Non-pigmented ciliary epithelial cell (primary cell): ENCODE measurements around the gene ACY1.

Experiments used
- DNase-seq: peaks from one replicate; pipeline ENCODE4 v3.0.0-alpha.2; 2010; ENCODE audit warnings: low read depth

Gene ACY1

GRCh38 chr3:51963951-51964451 lies 19.3 kb upstream of the ACY1 start:
- no peak for DNase-seq

- DNase-seq = no peak
These were observed 18.8 kb upstream of the ACY1 start for GRCh38 chr3:51964521-51964920.

GRCh38 chr3:51966016-51966415 lies 17.3 kb upstream of the ACY1 start:
- no peak for DNase-seq

DNA sequence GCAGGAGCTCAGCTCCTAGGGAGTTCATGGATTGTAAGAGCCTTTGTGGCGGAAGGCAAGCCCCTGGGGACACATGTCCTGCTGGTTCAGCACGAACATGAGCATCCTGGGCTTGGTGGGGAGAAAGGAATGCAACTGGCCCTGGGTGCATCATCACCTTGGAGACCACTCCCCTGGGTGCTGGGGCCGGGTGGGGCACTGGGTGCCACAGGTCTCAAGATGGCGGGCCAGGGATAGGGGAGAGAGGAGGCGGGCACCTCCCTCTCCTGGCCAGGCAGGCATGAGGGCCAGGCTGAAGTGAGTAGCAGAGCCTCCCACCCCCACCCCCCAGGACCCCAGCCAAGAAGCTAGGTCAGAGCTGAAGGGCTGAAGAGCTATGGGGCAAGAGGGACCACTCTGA lies 16.8 kb upstream of the ACY1 start:
- DNase-seq = no peak

DNA sequence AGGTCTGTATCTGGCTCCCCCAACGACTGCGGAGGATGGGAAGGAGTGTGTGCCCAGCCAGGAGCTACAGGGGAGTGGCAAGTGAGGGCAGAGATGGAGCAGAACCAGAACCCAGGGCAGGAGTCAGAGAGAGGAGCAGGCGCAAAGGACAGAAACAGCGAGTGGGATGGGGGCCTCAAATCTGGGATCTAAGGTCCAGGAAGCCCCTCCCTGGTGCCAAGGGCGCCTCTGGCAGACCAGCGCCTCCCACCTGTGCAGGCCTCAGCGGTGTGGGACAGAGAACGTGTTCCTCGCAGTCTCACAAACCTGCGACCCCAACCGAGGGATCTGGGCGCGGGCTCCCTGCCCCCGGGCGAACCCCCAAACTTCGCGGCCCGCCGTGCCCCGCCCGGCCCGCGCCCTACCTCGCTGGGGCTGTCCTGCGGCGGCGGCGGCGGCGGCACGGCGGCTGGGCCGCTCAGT lies 16.4 kb upstream of the ACY1 start:
- DNase-seq = no peak

GRCh38 chr3:51967384-51968169 lies 15.8 kb upstream of the ACY1 start, which contains the start of gene PCBP4:
PCBP4 (minus strand) TSS chr3:51967454; CDS start chr3:51961240, 6,214 bp downstream.
- no peak for DNase-seq

DNA sequence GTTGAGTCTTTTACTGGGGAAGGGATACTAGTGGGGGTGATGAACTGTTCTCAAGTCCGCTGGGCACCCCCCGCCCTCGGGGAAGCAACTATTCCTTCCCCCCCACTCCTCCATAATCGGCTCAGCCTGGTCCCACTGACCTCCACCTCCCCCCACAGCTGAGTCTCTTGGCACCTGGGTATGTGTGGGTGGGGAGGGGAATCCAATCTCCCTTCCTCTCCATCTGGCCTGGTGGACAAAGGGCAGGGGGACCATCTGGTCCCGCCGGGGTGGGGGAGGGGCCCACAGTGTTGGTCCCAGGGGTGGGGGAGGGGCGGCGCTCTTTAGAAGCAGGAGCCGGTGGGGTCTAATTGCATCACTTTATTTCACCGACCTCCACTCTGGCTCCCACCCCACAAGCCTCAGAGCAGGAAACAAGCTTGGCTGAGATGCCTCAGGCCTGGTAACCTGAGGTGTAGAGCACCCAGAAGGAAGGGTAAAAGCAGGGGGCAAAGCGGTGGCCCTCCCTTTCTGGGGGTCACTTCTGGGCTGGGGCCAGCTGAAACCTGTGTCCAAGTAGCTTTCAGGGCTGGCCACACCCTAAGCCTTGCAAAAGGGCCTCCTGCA lies 15.1 kb upstream of the ACY1 start:
- DNase-seq = no peak

GRCh38 chr3:51968883-51969678 lies 14.3 kb upstream of the ACY1 start:
- DNase-seq = no peak

GRCh38 chr3:51969841-51970240 lies 13.5 kb upstream of the ACY1 start:
- no peak for DNase-seq

DNA sequence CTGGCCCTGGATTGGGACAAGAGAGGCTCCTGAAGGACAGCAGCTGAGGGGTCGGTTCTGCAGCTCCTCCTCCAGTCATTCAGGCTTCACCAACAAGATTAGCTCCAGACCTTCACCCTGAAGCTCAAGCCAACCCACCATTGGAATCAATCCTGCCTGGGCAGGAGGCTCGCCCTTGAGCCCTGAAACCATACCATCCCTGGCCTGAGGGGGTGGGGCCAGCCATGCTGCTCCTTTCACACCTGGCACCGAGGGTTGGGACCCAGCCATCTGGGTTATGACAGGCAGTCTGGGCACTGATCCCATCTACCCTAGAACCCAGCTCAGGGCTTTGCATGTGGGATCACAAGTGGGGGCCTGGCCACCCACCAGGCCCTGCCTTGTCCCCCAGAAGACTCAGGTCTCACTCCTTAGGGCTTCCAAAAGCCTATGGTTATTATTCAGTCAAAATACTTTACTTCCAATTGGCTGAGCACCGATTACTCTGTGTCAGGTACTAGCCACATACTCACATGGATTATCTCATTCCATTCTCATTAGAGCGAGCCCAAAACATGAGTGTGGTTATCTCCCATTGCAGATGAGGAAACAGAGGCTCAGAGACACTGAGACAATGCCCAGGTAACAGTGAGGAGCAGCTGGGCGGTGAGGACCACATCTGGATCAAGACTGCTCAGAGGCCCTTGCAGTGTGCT lies 12.6 kb upstream of the ACY1 start:
- no peak for DNase-seq

GRCh38 chr3:51971350-51971749 lies 12.0 kb upstream of the ACY1 start:
- no peak for DNase-seq

GRCh38 chr3:51974277-51974962 lies 8.9 kb upstream of the ACY1 start:
- no peak for DNase-seq

DNA sequence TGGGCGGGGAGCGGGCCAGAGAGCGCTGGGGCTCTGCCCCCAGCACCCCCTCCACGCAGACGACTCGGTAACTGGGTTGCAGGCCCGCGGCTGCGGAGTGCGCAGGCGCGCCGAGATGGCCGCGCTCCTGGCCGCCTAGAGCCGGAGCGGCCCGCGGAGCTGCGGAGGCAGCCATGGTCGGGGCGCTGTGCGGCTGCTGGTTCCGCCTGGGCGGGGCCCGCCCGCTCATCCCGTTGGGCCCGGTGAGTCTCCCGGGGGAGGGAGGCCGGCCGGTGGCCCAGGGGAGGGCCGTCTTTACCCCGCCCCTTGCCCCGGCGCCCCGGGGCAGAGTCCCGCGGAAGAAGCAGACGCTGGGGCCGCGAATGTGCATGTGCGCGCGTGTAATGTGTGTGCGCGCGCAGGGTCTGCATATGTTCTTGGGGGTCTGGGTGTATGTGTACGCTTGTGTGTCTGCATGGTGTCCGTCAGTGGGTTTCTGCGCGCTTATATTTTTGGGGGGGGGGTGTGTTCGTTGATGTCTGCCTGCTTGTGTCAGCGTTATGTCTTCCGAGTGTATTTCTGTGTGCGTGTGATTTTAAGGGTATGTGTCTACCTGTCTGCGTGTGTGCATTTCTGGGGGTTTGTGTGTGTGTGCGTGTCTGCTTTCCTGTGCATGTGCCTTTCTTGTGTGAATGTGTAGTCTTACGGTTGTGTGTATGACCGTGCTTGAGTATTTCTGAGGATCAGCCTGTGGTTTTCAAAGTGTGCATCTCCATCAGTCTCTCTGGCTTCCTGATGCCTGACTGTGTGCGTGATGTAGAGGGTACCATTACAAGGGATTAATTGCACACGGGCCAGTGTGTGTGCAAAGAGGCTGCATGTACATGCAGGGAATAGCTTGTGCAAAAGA lies 8.1 kb upstream of the ACY1 start, which contains the start of gene ABHD14A:
ABHD14A (plus strand) TSS at position 102 of the 889 bp plus-strand sequence; CDS start at position 174, 72 bp downstream.
- no peak for DNase-seq

DNA sequence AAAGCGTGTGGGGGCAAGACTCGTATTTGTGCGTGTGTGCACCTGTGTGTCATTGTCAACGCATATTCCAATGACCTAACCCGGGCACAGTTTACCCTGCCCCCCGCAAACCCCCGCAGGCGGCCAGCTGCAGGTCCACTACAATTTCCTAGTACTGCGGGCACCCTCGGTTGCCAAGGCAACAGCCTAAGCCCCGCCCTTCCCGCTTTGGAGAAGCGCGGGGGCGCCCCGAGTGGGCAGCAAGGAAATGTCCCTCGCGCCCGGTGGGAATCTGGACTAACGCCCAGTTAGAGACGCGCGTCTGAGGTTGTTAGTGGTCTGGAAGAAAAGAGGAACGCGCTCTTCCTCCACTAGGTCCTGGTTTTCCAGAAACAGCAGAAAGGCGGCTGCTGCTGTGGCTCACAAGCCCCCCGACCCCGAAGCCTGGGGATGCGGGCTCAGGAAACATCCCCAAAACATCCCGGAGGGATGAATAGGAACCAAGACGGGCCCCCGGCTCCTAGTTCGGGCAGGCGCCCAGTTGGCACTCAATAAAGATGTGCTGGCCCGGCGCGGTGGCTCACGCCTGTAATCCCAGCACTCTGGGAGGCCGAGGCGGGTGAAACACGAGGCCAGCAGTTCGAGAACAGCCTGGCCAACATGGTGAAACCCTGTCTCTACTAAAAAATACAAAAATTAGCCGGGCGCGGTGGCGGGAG lies 7.3 kb upstream of the ACY1 start:
- DNase-seq = no peak

DNA sequence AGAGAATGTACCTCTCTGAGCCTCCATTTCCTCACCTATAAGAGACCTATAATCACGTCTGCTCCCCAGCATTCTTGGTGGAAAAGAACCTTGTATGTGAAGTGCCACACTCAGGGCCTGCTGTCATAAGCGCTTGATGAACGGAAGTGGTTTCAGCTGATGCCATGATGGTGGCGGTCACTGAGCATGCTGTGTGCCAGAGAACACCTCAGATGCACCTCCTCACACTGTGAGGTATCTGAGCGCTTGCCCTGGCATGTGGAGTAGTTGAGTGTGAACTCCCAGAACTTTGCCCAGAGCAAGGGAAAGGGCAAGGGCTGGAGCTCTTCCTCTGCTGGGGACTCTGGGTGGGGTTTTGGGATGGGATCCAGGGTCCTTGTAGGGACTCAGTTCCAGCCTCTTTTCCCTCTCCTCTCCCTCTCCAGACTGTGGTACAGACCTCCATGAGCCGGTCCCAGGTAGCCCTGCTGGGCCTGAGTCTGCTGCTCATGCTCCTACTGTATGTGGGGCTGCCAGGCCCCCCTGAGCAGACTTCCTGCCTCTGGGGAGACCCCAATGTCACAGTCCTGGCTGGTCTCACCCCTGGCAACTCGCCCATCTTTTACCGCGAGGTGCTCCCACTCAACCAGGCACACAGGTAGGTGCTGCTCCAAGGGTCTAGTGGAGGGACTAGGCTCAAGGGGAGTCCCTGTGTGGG lies 5.7 kb upstream of the ACY1 start:
- no peak for DNase-seq

DNA sequence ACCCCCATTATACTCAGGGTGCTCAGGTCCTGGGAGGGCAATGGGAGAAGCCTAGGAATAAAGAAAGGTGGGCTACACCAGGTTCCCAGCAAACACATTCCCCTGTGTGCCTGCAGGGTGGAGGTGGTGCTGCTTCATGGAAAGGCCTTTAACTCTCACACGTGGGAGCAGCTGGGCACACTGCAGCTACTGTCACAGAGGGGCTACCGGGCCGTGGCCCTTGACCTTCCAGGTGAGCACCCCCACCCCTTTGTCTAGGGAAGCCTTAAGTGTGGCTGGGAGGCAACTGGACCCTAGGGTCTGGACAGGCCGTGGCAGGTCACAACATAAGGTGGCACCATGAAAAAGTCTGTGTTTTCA lies 5.2 kb upstream of the ACY1 start:
- DNase-seq = no peak

DNA sequence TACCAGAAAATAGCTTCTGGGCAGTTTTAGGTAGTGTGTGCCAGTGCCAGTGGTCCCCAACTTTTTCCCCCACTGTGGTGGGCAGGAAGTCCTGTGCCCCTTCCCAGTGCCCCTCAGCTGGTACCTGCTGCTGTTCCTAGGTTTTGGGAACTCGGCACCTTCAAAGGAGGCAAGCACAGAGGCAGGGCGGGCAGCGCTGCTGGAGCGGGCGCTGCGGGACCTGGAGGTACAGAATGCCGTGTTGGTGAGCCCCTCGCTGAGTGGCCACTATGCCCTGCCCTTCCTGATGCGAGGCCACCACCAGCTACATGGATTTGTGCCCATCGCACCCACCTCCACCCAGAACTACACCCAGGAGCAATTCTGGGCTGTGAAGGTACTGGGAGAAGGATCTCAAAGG lies 3.1 kb upstream of the ACY1 start:
- DNase-seq = no peak

DNA sequence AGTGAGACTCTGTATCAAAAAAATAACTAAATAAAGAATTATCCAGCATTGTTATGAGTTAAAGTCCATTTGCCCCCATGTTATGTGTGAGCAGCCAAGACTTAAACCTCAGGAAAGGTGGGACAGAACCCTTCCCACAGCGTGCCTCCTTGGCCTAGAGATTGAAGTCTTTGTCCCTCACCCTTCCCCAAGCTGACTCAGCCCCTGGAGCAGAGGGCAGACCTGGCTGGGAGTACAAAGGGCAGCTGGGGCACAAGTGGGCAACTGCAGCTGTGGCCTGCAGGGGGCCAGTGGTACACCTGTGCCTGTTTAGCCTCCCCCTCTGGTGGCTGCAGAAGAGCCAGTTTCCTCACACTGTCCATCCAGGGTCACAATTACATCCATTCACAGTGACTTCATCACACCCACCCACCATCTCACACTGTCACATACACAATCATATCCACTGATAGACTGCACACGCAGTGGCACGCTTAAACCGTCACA lies 940 bp upstream of the ACY1 start:
- DNase-seq = no peak
